ENCODE data around the gene ZCCHC9.

ZCCHC9 gene

DNA sequence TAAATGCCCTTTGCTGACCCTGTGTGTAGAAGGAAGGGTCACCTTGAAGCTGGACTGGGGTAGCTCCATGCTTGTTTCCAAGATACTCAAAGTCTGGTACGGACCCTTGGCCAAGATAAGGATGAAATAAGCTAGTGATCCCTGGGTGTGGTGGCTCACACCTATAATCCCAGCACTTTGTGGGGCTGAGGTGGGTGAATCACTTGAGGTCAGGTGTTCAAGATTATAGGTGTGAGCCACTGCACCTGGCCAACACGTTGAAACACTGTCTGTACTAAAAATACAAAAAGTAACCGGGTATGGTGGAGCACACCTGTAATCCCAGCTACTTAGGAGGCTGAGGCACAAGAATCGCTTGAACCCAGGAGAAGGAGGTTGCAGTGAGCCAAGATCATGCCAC, 59.3 kb downstream of the ZCCHC9 start:
- no peak for DNase-seq

- DNase-seq, result no peak
Measured at GRCh38 chr5:81361600-81361999, 60.2 kb downstream of the ZCCHC9 start.
